GM18499 (cell line): ENCODE measurements around the gene PSMD14.

Experiments used
- ATAC-seq: cut with Tn5 transposase; IDR thresholded peaks from one replicate; pipeline ENCODE4 v1.9.1; 2021; ENCODE audit warnings: moderate number of reproducible peaks; ENCODE audit not compliant: insufficient read depth, unreplicated experiment

PSMD14 gene

DNA sequence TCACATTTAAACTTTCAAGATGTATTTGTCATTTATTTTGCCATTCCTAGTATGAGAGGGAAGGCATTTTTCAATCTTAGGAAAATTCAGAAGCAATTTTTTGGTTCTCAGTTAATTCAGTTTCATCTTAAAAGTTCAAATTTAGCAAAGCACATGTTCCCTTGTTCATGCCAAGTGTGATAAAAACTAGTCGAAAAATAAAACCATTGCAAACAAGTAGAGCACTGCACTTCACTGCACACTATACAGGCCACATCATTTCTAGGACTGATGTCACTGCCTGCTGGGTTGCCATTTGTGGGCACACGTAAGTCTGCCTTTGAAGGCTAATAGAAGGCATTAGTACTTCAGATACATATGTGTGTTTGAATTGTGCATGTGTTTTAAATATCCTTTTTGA is 122.2 kb downstream of the PSMD14 start:
- no peak for ATAC-seq

GRCh38 chr2:161432107-161432506 is 123.9 kb downstream of the PSMD14 start:
- no peak for ATAC-seq

DNA sequence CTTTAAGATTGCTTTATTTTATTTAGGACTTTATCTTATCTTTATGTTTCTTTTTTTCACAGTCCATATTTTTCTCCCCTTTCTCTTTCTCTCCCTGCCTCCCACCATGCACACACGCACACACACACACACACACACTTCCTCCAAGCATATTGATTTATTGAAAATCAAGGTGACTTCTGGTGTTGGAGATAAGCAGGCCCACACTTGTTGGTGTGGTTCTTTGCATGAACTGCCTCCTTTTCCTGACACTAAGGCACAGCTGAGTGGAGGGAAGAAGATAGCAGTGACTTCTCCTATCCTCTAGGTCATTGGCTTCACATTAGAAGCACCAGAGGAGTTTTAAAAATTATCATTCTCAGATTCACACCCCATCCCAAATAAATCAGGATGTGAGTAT is 125.9 kb downstream of the PSMD14 start:
- no peak for ATAC-seq

DNA sequence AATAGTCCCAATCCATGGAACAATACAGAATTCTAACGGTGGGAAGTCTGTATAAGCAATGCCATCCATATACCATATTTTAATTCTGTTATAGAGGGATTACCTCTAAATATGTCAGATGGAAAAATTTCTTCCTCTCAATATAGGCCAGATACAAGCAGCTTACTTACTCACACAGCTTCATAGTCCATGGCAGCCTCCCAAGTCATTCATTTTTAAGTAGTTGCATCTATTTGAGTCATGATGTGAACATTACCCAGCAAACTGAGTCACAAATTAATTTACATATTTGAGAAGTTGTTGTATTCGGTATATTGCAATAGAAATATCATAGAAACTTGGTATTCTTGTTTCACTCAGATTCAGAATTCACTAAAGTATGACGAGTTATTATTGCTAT is 128.2 kb downstream of the PSMD14 start:
- no peak for ATAC-seq

GRCh38 chr2:161438598-161438997 is 130.4 kb downstream of the PSMD14 start:
- ATAC-seq: no peak

DNA sequence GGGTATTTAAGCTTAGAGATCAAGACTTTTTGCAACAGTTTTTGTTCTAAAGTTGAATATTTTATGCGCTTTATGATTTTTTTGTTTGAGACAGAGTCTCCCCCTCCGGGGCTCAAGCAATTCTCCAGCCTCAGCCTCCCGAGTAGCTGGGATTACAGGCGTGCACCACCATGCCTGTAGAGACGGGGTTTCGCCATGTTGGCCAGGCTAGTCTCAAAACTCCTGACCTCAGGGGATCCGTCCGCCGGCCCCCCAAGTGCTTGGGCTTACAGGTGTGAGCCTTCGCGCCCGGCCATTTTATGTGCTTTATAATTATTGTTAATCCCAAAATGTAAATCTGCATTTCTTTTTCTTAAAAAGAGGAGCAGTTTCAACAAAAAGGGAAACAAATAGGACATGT is 136.9 kb downstream of the PSMD14 start:
- ATAC-seq: no peak

DNA sequence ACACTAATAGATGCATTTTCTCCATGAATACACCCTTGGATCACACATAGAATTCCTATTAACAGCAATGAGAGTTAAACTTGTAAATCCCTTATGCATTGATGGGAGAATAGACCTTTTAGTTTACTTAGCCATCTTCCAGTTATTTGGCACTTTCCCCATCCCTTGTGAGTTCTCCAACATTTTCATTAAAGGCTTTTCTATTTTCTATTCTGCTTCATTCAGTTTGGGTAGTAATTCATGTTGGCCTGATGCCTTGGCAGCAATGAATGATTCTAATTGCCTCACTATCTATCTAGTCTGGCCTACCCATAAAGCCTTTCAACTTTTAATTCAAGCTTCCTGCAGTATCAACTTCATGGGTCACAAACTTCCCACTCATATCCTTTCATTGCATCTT is 140.2 kb downstream of the PSMD14 start:
- ATAC-seq: no peak
